H9 (cell line): Measurements from ENCODE around the gene SLCO4A1. TPM values are rescaled to one million over a fixed set of nuclear protein-coding genes. Genes with fewer than 3 reads are reported as not detected.

Source experiments
- DNase-seq: peaks from one replicate; pipeline ENCODE4 v3.0.0-alpha.2; 2017
- H2AFZ ChIP-seq: one replicate; pipeline ENCODE4 v1.6.1; 2013; ENCODE audit warnings: mild to moderate bottlenecking, low read length, control low read depth, moderate library complexity
- H2AK5ac ChIP-seq: 2 replicates; pipeline ENCODE4 v1.6.1; 2013; ENCODE audit warnings: low read length, control low read depth, mixed read lengths; ENCODE audit not compliant: insufficient read length
- H2BK120ac ChIP-seq: one replicate; pipeline ENCODE4 v1.6.1; 2013; ENCODE audit warnings: low read depth, mild to moderate bottlenecking, low read length, control low read depth, inconsistent platforms; ENCODE audit not compliant: poor library complexity, severe bottlenecking
- H2BK12ac ChIP-seq: 2 replicates; pipeline ENCODE4 v1.6.1; 2013; ENCODE audit warnings: low read length, control low read depth, mixed read lengths, low read depth; ENCODE audit not compliant: insufficient read length
- H2BK15ac ChIP-seq: 2 replicates; pipeline ENCODE4 v1.6.1; 2013; ENCODE audit warnings: low read depth, low read length, control low read depth
- H2BK20ac ChIP-seq: one replicate; pipeline ENCODE4 v1.6.1; 2013; ENCODE audit warnings: low read depth, mild to moderate bottlenecking, low read length, control low read depth, inconsistent platforms; ENCODE audit not compliant: poor library complexity, severe bottlenecking
- H2BK5ac ChIP-seq: 2 replicates; pipeline ENCODE4 v1.6.1; 2013; ENCODE audit warnings: low read length, control low read depth, mixed read lengths; ENCODE audit not compliant: insufficient read length
- H3K14ac ChIP-seq: 2 replicates; pipeline ENCODE4 v1.6.1; 2013; ENCODE audit warnings: low read length, control low read depth; ENCODE audit not compliant: insufficient read depth
- H3K18ac ChIP-seq: 2 replicates; pipeline ENCODE4 v1.6.1; 2013; ENCODE audit warnings: low read depth, mild to moderate bottlenecking, mixed read lengths, low read length, control low read depth; ENCODE audit not compliant: insufficient read length
- H3K23ac ChIP-seq: 2 replicates; pipeline ENCODE4 v1.6.1; 2013; ENCODE audit warnings: low read length, control low read depth, mixed read lengths, low read depth; ENCODE audit not compliant: insufficient read length
- H3K23me2 ChIP-seq: 2 replicates; pipeline ENCODE4 v1.6.1; 2013; ENCODE audit warnings: low read depth, mild to moderate bottlenecking, mixed read lengths, low read length, control low read depth; ENCODE audit not compliant: insufficient read length, poor library complexity, severe bottlenecking
- H3K27ac ChIP-seq: 2 replicates; pipeline ENCODE4 v1.5.1; 2013; ENCODE audit warnings: low read length, control low read depth, mixed read lengths, low read depth; ENCODE audit not compliant: insufficient read length
- H3K27me3 ChIP-seq: 2 replicates; pipeline ENCODE4 v1.6.1; 2013; ENCODE audit warnings: low read length, control low read depth, inconsistent platforms; ENCODE audit not compliant: insufficient read depth
- H3K4ac ChIP-seq: 2 replicates; pipeline ENCODE4 v1.6.1; 2013; ENCODE audit warnings: low read depth, mild to moderate bottlenecking, control low read depth, inconsistent platforms, low read length, moderate library complexity
- H3K4me1 ChIP-seq: 2 replicates; pipeline ENCODE4 v1.6.1; 2013; ENCODE audit warnings: low read length, control low read depth, inconsistent platforms; ENCODE audit not compliant: insufficient read depth
- H3K4me2 ChIP-seq: 2 replicates; pipeline ENCODE4 v1.6.1; 2013; ENCODE audit warnings: low read length, control low read depth, mixed read lengths; ENCODE audit not compliant: insufficient read length, insufficient read depth
- H3K56ac ChIP-seq: 2 replicates; pipeline ENCODE4 v1.6.1; 2013; ENCODE audit warnings: low read depth, mild to moderate bottlenecking, mixed read lengths, low read length, control low read depth; ENCODE audit not compliant: insufficient read length
- H3K79me1 ChIP-seq: 2 replicates; pipeline ENCODE4 v1.6.1; 2013; ENCODE audit warnings: low read depth, mild to moderate bottlenecking, moderate library complexity, low read length, control low read depth, inconsistent platforms; ENCODE audit not compliant: insufficient read depth, poor library complexity, severe bottlenecking
- H3K79me2 ChIP-seq: 2 replicates; pipeline ENCODE4 v1.6.1; 2013; ENCODE audit warnings: low read length, control low read depth, inconsistent platforms; ENCODE audit not compliant: insufficient read depth
- H3K9ac ChIP-seq: 2 replicates; pipeline ENCODE4 v1.6.1; 2013; ENCODE audit warnings: low read length, control low read depth, mixed read lengths; ENCODE audit not compliant: insufficient read length; ENCODE audit errors: extremely low read depth
- H3K9me3 ChIP-seq: one replicate; pipeline ENCODE4 v1.6.1; 2013; ENCODE audit warnings: low read depth, low read length, inconsistent platforms; ENCODE audit not compliant: control insufficient read depth
- H3T11ph ChIP-seq: one replicate; pipeline ENCODE4 v1.6.1; 2013; ENCODE audit warnings: mild to moderate bottlenecking, low read length, control low read depth, inconsistent platforms
- H4K20me1 ChIP-seq: one replicate; pipeline ENCODE4 v1.6.1; 2013; ENCODE audit not compliant: control insufficient read depth, insufficient read length, insufficient read depth
- H4K5ac ChIP-seq: 2 replicates; pipeline ENCODE4 v1.6.1; 2013; ENCODE audit warnings: low read depth, mild to moderate bottlenecking, mixed read lengths, low read length, control low read depth; ENCODE audit not compliant: insufficient read length
- H4K8ac ChIP-seq: replicated peaks from 2 replicates; pipeline ENCODE4 v1.6.1; 2013; ENCODE audit warnings: low read length, control low read depth, mixed read lengths, low read depth; ENCODE audit not compliant: insufficient read length
- H4K91ac ChIP-seq: 2 replicates; pipeline ENCODE4 v1.6.1; 2013; ENCODE audit warnings: low read depth, mild to moderate bottlenecking, moderate library complexity, mixed read lengths, low read length, control low read depth; ENCODE audit not compliant: insufficient read length
- H3K27ac Mint-ChIP-seq, 3 experiments: 2 replicates in 2 of 3; 3 replicates in 1 of 3; pipeline ENCODE4 v1.8.0; 2020 to 2021; ENCODE audit warnings: mixed read lengths in 3 of 3, mild to moderate bottlenecking in 1 of 3, moderate library complexity in 1 of 3
- H3K27me3 Mint-ChIP-seq: 2 replicates; pipeline ENCODE4 v1.8.0; 2021; ENCODE audit warnings: low read depth, mild to moderate bottlenecking, moderate library complexity, mixed read lengths
- H3K36me3 Mint-ChIP-seq, 3 experiments: 2 replicates in 2 of 3; 3 replicates in 1 of 3; pipeline ENCODE4 v1.8.0; 2020 to 2021; ENCODE audit warnings: low read depth in 3 of 3, mixed read lengths in 3 of 3; ENCODE audit not compliant: insufficient read depth in 1 of 3
- H3K4me1 Mint-ChIP-seq, 2 experiments: 2 replicates each; pipeline ENCODE4 v1.8.0; 2020; ENCODE audit warnings: mixed read lengths in 2 of 2
- H3K4me3 Mint-ChIP-seq, 2 experiments: 2 replicates in 1 of 2; 3 replicates in 1 of 2; pipeline ENCODE4 v1.8.0; 2020 to 2021; ENCODE audit warnings: mild to moderate bottlenecking in 2 of 2, mixed read lengths in 2 of 2, moderate library complexity in 1 of 2
- H3K9me3 Mint-ChIP-seq, 2 experiments: 2 replicates in 1 of 2; 3 replicates in 1 of 2; pipeline ENCODE4 v1.8.0; 2020; ENCODE audit warnings: mild to moderate bottlenecking in 2 of 2, mixed read lengths in 2 of 2, moderate library complexity in 1 of 2
- CTCF ChIP-seq: fragments of 200-600 bp; sonication (generic); conservative IDR thresholded peaks from 3 replicates; pipeline ENCODE4 v1.8.0; 2021; ENCODE audit warnings: antibody characterized with exemption, mild to moderate bottlenecking
- WGBS: extraction: QIAGEN DNeasy Blood & Tissue Kit; methylation state at CpG from one replicate; pipeline ENCODE4 v1.1.7; 2013; ENCODE audit warnings: missing lambda C conversion rate, low lambda C conversion rate, mixed read lengths; ENCODE audit not compliant: insufficient read length; ENCODE audit errors: extremely low coverage; 5-methylcytosine and 5-hydroxymethylcytosine counted together
- total RNA-seq: library from RNA; stranded (reverse); gene quantifications from 2 replicates; pipeline ENCODE4 v1.2.1, GENCODE V29; 2021

Gene SLCO4A1
- total RNA-seq, 1 experiment from 2014 or later = 9.4 TPM

GRCh38 chr20:62601714-62602113 lies 40.6 kb upstream of the SLCO4A1 start:
- H3K9ac ChIP-seq = no peak overlapping the region
- H2BK120ac ChIP-seq = no peak overlapping the region
- no peak overlapping the region for H3K27ac ChIP-seq
- no peak overlapping the region for H4K8ac ChIP-seq
- H3K18ac ChIP-seq = no peak overlapping the region
- Mint-ChIP-seq H3K36me3 (no peaks in the 10 kb centered on the region), H3K4me1 (peaks cover 18 to 26% of the 10 kb centered on the region in 2 experiments), H3K9me3 (no peaks in the 10 kb centered on the region), H3K27me3 (peaks cover 18% of the 10 kb centered on the region), H3K27ac (no peak overlapping the region), H3K4me3 (no peak overlapping the region)
- TF ChIP-seq CTCF = no peak
- H2BK20ac ChIP-seq = no peak overlapping the region
- H2AK5ac ChIP-seq = no peak overlapping the region
- H3K9me3 ChIP-seq = no peaks in the 10 kb centered on the region
- no peak overlapping the region for H2BK15ac ChIP-seq
- no peak overlapping the region for H4K5ac ChIP-seq
- no peak overlapping the region for H3T11ph ChIP-seq
- H3K23me2 ChIP-seq = no peaks in the 10 kb centered on the region
- no peak overlapping the region for H3K56ac ChIP-seq
- H4K91ac ChIP-seq = no peak overlapping the region
- no peak overlapping the region for H2BK12ac ChIP-seq
- H3K4me2 ChIP-seq = no peak overlapping the region
- no peaks in the 10 kb centered on the region for H3K27me3 ChIP-seq
- no peak overlapping the region for H3K23ac ChIP-seq
- no peaks in the 10 kb centered on the region for H4K20me1 ChIP-seq
- H2AFZ ChIP-seq = no peak overlapping the region
- H3K79me2 ChIP-seq = no peaks in the 10 kb centered on the region
- DNase-seq = no peak
- H3K14ac ChIP-seq = no peak overlapping the region
- H3K79me1 ChIP-seq = no peaks in the 10 kb centered on the region
- no CpG with 5 or more reads among the region's 3 CpGs for WGBS
- H2BK5ac ChIP-seq = no peak overlapping the region
- no peak overlapping the region for H3K4ac ChIP-seq
- H3K4me1 ChIP-seq = no peaks in the 10 kb centered on the region; the same call in 1 of the 2 replicates
